Superior temporal gyrus (tissue), 1 donor: ENCODE measurements around the gene SLC2A2.

Experiments
- DNase-seq: peaks from one replicate; pipeline ENCODE4 v3.0.0-alpha.2; 2016; ENCODE audit errors: extremely low spot score

Gene SLC2A2

DNA sequence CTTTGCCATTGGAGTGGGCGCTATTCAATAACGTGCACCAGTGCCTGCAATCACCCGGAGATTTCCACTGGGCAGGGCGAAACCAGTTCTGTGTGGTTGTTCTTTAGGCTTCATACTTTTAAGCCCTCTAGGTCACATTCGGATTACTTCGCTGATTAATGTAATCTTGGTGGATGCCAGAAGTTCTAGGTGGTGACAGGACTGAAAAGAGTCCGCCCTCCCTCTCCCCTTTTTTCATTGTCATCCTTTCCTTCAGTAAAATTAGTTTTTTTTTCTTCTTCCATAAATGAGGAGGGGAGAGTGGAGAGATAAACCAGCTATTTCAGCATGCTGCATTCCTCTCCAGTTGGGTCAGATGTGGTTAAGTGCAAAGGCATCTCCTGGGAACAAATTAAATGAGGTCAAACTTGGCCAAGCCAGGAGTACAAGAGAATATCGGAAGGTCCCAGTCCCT lies 2.3 kb upstream of the SLC2A2 start:
- DNase-seq = no peak

GRCh38 chr3:171028025-171028778 lies 1.7 kb upstream of the SLC2A2 start:
- DNase-seq = peak; percentile 35

- no peak for DNase-seq
Measured at GRCh38 chr3:171023566-171023965, 3.0 kb downstream of the SLC2A2 start.

GRCh38 chr3:171021377-171021776 lies 5.1 kb downstream of the SLC2A2 start:
- DNase-seq = no peak

DNA sequence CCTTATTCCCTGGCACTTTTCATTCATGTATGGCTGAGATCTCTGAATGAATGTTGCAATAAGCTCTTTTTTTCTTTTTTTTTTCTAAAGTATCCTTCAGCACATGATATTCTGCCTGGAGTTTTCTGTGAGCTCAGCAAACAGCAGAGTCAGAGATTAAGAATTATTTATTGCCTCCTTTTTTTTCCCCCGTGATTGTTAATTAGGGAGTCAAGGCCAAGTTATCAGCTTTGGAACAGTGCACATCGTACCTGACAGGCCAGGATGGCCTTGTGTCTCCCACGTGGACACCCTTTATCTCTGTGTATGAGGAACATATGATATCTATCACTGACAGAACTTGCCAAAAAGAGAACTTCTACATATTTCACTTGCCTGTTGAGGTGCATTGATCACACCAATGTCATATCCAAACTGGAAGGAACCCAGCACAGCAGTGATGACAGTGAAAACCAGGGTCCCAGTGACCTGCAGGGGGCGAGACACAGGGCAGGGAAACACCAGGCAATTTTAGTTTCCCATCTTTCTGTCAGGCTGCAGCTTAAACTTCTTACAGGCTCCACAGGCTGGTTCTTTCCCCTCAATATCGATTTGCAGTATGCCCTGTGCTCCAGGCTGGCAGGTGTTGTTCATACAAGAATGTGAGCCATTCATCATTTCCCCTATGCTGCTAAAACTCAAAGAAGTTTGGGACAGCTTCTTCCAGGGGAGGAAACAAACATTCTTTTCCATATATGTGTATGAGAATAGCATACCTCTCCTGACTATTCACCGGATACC lies 8.2 kb downstream of the SLC2A2 start:
- DNase-seq = no peak

DNA sequence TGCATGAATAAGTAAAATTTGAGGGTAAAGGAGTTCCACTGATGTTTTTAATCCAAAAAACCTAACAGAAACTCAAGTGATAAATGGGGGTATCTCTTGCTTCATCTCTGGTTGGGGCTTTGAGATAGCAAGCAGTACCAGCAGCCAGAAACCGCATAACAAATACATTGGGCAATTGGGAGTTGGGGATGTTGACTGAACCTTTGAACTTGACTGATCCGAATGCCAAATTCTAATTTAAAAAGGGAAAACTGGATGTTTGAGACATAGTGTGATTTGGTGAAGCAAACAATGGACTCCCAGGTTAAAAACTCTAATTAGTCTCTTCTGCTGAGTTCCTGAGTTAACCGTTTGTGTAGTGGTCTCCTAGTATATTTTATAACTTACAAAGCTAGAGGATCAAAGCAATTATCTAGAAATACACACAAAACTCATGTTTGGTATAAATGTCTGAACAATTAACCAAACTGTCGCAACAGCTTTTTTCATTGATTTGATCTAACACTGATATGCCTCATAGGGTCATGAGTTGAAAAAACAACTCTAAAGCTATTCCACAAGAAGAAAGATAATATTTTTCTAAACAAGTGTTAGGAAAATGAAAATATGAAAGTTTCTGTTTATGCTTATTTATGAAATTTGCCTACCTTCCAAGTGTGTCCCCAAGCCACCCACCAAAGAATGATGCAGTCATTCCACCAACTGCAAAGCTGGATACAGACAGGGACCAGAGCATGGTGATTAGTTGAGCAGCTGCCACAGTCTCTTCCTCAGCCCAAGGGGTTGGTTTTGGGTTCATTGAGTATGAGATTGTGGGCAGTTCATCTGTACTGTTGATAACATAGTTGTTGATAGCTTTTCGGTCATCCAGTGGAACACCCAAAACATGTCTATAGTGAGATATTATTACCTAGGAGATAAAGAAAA lies 12.4 kb downstream of the SLC2A2 start:
- no peak for DNase-seq

DNA sequence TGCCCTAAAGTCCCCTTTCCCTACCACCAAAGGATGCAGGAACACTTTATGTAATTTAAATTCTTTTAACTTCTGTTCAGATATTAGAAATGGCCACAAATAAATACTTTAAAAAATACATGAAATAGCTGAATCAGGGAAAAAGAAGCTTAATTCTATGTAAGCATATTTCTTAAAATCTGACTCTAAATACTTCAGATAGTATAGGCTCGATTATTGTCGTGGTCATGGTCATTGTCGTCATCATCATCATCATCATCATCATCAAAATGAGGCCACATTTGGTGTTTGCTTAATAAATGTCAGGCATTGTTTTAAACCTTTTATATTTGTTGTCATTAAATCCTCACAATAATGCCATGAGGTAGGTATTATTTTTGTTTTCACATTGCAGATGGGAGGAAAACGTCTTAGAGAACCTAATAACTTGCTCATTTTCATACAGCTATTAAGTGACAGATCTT lies 14.6 kb downstream of the SLC2A2 start:
- DNase-seq = no peak

- DNase-seq = no peak
Measured at GRCh38 chr3:171011109-171011872, 15.2 kb downstream of the SLC2A2 start.

DNA sequence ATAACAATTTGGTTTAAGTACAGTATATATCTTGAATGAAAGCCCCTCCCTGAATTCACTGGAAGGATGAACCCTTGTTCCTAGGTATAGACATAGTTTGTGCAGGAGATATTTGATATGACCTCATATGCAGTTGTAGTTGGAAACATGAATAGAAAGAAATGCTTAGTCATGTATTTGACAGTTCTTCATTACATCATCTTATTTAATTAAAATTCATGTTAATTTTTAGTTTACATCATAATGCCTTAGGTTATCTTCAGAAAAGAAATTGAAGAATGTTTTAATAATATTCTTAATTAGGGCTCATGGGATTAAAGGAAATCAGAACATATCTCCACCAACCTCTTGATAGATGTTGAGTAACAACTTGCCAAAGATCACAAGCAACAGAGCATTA lies 19.2 kb downstream of the SLC2A2 start:
- no peak for DNase-seq

GRCh38 chr3:171005648-171006047 lies 20.9 kb downstream of the SLC2A2 start:
- DNase-seq = no peak

DNA sequence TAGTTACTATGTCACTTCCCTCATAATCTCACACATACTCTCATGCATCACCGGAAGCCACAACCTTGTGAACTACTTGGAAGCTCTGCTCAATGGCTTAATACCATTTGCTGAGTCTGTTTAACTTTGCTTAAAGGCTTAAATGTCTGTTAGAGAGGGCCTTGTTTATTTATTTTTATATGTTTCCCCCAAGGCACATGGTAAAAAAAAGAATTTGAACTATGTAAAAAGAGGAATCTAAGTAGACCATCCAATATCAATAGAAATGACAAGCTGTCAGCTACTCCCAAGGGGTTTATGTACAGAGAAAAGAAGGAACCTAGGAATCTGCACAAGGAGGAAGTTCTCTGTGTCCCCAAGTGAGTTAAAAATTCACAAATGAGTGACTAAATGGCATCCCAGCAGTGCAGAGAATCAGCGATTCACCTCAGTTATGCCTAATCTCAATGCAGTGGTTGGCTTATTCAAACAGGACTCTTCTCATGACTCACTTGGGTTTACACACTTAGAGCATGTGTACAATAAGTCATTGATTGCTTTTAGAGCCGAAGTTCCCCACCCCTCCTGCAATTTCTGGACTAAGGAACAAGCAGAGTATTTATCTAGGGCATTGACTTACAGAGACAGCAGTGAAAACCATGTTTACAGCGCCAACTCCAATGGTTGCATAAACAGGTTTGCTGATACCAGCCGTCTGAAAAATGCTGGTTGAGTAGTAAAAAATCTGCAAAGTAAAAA lies 24.4 kb downstream of the SLC2A2 start:
- DNase-seq = peak; percentile 45

GRCh38 chr3:171001250-171001893 lies 25.1 kb downstream of the SLC2A2 start:
- DNase-seq = no peak

DNA sequence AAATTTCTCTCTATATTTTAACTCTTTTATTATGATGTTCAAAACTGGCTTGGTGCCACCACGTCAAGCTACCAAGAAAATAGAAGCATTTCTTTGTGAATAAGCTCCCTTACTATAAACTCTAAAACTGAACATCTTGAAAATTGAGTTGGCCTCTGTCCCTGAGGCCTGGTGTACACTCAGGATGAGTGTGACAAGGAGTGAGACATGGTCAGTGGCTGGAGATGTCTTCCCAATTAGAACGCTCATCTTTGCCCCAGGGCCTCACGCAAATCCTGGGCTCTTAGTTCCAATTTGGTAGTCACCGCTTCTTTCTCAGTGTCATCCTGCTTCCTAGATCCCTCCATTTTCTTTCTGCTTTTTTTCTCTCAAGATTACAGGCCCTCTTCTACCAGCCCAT lies 26.2 kb downstream of the SLC2A2 start:
- DNase-seq = peak; percentile 16

- DNase-seq = no peak
Measured at GRCh38 chr3:170999737-171000242, 26.7 kb downstream of the SLC2A2 start.

- peak; percentile 22 for DNase-seq
Measured at GRCh38 chr3:170997961-170998913, 28.3 kb downstream of the SLC2A2 start.

DNA sequence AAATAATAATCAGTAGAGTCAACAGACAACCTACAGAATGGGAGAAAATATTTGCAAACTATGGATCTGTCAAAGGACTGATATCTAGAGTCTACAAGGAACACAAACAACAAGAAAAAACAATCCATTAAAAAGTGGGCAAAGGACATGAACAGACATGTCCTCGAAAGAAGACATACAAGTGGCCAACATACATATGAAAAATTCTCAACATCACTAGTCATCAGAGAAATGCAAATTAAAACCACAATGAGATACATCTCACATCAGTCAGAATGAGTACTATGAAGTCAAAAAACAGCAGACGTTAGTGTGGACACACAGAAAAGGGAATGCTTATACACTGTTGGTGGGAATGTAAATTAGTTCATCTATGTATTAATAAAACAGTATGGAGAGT lies 33.7 kb downstream of the SLC2A2 start:
- DNase-seq = no peak

GRCh38 chr3:170991664-170992063 lies 34.9 kb downstream of the SLC2A2 start:
- no peak for DNase-seq

DNA sequence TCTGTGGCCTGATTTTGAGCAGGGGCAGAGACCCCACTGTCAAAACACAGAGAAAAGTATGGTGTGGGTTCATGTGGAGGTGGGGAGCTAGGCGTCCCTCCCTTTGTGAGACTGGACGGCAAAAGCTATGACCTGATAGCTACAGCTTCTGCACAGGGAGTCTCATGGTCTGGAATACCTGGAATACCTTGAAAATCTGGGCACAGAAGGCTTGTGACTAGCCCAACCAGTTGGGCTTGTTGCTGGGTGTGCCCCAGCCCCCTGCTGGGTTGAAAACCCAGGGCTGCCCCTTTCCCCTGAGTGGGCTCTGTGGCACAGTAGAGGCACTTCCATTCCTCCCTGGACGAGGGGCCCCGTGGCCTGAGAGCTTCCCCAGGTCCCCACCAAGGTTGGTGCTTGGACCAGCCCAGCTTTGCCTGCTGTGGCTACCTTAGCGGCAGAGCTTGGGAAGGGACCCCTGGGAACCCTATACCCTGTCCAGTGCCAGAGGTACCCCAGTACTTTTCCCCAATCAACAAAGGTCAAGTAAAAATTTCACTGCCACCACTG lies 37.3 kb downstream of the SLC2A2 start:
- no peak for DNase-seq
